DND-41 (cell line): ENCODE data around the gene FREM1.

Experiments
- EZH2 ChIP-seq: IDR thresholded peaks from 3 replicates; pipeline ENCODE4 v1.6.1; 2012; ENCODE audit warnings: borderline replicate concordance, low read depth, mild to moderate bottlenecking, moderate library complexity, low read length, inconsistent platforms; ENCODE audit not compliant: severe bottlenecking
- TF ChIP-seq, protein P1 (sequence below): IDR thresholded peaks from 2 replicates; pipeline ENCODE4 v1.5.1; 2012; ENCODE audit warnings: borderline replicate concordance, low read length, moderate library complexity, mild to moderate bottlenecking; ENCODE audit not compliant: poor library complexity, severe bottlenecking; ENCODE audit errors: extremely low read depth

GRCh38 chr9:14782286-14783051 is 127.8 kb downstream of the FREM1 start:
- TF ChIP-seq, protein P1, sequence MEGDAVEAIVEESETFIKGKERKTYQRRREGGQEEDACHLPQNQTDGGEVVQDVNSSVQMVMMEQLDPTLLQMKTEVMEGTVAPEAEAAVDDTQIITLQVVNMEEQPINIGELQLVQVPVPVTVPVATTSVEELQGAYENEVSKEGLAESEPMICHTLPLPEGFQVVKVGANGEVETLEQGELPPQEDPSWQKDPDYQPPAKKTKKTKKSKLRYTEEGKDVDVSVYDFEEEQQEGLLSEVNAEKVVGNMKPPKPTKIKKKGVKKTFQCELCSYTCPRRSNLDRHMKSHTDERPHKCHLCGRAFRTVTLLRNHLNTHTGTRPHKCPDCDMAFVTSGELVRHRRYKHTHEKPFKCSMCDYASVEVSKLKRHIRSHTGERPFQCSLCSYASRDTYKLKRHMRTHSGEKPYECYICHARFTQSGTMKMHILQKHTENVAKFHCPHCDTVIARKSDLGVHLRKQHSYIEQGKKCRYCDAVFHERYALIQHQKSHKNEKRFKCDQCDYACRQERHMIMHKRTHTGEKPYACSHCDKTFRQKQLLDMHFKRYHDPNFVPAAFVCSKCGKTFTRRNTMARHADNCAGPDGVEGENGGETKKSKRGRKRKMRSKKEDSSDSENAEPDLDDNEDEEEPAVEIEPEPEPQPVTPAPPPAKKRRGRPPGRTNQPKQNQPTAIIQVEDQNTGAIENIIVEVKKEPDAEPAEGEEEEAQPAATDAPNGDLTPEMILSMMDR, result no peak
- TF ChIP-seq EZH2, result no peak
